ENCODE results near the gene RAD51B. TPM values are rescaled to one million over a fixed set of nuclear protein-coding genes. Genes with fewer than 3 reads are reported as not detected.

The RAD51B gene
- total RNA-seq, 1 experiment from 2014 or later = 14.2 TPM

DNA sequence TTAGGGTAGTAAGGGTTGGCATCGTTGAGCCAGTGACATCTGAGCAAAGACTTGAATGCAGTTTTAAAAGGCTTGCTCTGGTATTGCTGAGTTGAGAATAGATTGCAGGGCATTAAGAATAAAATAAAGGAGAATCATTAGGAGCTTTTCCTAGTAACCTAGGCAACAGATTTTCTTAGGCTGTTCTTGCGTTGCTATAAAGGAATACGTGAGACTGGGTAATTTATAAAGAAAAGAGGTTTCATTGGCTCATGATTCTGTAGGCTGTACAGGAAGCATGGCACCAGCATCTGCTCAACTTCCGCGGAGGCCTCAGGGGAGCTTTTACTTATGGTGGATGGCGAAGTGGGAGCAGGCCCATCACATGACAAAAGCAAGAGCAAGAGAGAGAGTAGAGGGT is 97.4 kb downstream of the RAD51B start:
- ATAC-seq (no peak), DNase-seq (ENCODE audit: low spot score) (no peak)
- H3K9me3 Mint-ChIP-seq = no peaks in the 10 kb centered on the region
- TF ChIP-seq, protein P1, sequence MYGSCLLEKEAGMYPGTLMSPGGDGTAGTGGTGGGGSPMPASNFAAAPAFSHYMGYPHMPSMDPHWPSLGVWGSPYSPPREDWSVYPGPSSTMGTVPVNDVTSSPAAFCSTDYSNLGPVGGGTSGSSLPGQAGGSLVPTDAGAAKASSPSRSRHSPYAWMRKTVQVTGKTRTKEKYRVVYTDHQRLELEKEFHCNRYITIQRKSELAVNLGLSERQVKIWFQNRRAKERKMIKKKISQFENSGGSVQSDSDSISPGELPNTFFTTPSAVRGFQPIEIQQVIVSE (CRISPR knock-in tag; IDR thresholded peaks at IDR 0.05; ENCODE audit: borderline replicate concordance) = no peak
- TF ChIP-seq SMAD4 (CRISPR knock-in tag; IDR thresholded peaks at IDR 0.05) (no peak), RELA (CRISPR knock-in tag; IDR thresholded peaks at IDR 0.05; ENCODE audit: borderline replicate concordance) (no peak), ZNF121 (CRISPR knock-in tag; IDR thresholded peaks at IDR 0.05) (no peak), GRHL2 (CRISPR knock-in tag; IDR thresholded peaks at IDR 0.05; ENCODE audit: insufficient replicate concordance, severe bottlenecking) (no peak)
- H3K27ac Mint-ChIP-seq = no peak overlapping the region
- ChIA-PET CTCF (no interaction called here), POLR2A (no interaction called here)
- no peaks in the 10 kb centered on the region for H3K4me1 Mint-ChIP-seq
- no peaks in the 10 kb centered on the region for H3K27me3 Mint-ChIP-seq (ENCODE audit: low read depth)
- no peaks in the 10 kb centered on the region for H3K36me3 Mint-ChIP-seq
- H3K4me3 Mint-ChIP-seq = no peak overlapping the region

DNA sequence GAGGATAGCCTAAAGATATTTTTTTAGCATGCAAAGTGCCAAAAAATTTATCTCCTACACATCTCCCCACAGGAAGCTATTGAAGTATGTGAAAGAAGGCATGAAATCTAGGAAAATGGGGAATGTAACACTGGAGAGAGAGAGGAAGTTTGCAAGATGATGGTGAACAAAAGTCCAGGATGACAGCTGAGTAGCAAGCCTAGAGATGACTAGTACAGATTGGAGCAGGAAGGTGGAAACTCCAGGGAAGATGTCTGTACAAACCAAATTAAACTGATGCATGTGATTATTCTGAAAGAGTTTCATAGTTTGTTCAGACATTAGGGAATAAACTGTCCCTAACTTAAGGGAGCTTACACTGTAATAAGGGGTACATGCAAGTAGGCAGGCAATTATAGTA is 99.3 kb downstream of the RAD51B start:
- CTCF ChIA-PET = interaction anchor here (0.6 to 2.0 kb wide), 3 partner anchors 15 to 328 kb away, joined by 4 to 8 read pairs (median 5); no protein-coding TSS in a partner anchor
- H3K36me3 Mint-ChIP-seq = no peaks in the 10 kb centered on the region
- POLR2A ChIA-PET = no interaction called here
- H3K27me3 Mint-ChIP-seq (ENCODE audit: low read depth) = no peaks in the 10 kb centered on the region
- TF ChIP-seq, protein P2, sequence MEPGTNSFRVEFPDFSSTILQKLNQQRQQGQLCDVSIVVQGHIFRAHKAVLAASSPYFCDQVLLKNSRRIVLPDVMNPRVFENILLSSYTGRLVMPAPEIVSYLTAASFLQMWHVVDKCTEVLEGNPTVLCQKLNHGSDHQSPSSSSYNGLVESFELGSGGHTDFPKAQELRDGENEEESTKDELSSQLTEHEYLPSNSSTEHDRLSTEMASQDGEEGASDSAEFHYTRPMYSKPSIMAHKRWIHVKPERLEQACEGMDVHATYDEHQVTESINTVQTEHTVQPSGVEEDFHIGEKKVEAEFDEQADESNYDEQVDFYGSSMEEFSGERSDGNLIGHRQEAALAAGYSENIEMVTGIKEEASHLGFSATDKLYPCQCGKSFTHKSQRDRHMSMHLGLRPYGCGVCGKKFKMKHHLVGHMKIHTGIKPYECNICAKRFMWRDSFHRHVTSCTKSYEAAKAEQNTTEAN (CRISPR knock-in tag; IDR thresholded peaks at IDR 0.05) = no peak
- TF ChIP-seq MYBL2 (CRISPR knock-in tag; IDR thresholded peaks at IDR 0.05) (no peak), EMX1 (CRISPR knock-in tag; IDR thresholded peaks at IDR 0.05) (no peak), ZNF416 (CRISPR knock-in tag; IDR thresholded peaks at IDR 0.05) (no peak), MXD4 (CRISPR knock-in tag; IDR thresholded peaks at IDR 0.05; ENCODE audit: borderline replicate concordance) (no peak), GTF2I (CRISPR knock-in tag; conservative IDR thresholded peaks at IDR 0.05) (no peak), NFYB (CRISPR knock-in tag; conservative IDR thresholded peaks at IDR 0.05; ENCODE audit: low read depth) (no peak), FOXK1 (CRISPR knock-in tag; IDR thresholded peaks at IDR 0.05) (no peak)
- TF ChIP-seq, protein P3, sequence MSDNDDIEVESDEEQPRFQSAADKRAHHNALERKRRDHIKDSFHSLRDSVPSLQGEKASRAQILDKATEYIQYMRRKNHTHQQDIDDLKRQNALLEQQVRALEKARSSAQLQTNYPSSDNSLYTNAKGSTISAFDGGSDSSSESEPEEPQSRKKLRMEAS (CRISPR knock-in tag; IDR thresholded peaks at IDR 0.05) = no peak
- TF ChIP-seq, protein P4, sequence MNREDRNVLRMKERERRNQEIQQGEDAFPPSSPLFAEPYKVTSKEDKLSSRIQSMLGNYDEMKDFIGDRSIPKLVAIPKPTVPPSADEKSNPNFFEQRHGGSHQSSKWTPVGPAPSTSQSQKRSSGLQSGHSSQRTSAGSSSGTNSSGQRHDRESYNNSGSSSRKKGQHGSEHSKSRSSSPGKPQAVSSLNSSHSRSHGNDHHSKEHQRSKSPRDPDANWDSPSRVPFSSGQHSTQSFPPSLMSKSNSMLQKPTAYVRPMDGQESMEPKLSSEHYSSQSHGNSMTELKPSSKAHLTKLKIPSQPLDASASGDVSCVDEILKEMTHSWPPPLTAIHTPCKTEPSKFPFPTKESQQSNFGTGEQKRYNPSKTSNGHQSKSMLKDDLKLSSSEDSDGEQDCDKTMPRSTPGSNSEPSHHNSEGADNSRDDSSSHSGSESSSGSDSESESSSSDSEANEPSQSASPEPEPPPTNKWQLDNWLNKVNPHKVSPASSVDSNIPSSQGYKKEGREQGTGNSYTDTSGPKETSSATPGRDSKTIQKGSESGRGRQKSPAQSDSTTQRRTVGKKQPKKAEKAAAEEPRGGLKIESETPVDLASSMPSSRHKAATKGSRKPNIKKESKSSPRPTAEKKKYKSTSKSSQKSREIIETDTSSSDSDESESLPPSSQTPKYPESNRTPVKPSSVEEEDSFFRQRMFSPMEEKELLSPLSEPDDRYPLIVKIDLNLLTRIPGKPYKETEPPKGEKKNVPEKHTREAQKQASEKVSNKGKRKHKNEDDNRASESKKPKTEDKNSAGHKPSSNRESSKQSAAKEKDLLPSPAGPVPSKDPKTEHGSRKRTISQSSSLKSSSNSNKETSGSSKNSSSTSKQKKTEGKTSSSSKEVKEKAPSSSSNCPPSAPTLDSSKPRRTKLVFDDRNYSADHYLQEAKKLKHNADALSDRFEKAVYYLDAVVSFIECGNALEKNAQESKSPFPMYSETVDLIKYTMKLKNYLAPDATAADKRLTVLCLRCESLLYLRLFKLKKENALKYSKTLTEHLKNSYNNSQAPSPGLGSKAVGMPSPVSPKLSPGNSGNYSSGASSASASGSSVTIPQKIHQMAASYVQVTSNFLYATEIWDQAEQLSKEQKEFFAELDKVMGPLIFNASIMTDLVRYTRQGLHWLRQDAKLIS (CRISPR knock-in tag; IDR thresholded peaks at IDR 0.05; ENCODE audit: borderline replicate concordance) = no peak
- TF ChIP-seq, protein P5, sequence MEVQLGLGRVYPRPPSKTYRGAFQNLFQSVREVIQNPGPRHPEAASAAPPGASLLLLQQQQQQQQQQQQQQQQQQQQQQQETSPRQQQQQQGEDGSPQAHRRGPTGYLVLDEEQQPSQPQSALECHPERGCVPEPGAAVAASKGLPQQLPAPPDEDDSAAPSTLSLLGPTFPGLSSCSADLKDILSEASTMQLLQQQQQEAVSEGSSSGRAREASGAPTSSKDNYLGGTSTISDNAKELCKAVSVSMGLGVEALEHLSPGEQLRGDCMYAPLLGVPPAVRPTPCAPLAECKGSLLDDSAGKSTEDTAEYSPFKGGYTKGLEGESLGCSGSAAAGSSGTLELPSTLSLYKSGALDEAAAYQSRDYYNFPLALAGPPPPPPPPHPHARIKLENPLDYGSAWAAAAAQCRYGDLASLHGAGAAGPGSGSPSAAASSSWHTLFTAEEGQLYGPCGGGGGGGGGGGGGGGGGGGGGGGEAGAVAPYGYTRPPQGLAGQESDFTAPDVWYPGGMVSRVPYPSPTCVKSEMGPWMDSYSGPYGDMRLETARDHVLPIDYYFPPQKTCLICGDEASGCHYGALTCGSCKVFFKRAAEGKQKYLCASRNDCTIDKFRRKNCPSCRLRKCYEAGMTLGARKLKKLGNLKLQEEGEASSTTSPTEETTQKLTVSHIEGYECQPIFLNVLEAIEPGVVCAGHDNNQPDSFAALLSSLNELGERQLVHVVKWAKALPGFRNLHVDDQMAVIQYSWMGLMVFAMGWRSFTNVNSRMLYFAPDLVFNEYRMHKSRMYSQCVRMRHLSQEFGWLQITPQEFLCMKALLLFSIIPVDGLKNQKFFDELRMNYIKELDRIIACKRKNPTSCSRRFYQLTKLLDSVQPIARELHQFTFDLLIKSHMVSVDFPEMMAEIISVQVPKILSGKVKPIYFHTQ (CRISPR knock-in tag; IDR thresholded peaks at IDR 0.05) = no peak
- TF ChIP-seq, protein P6, sequence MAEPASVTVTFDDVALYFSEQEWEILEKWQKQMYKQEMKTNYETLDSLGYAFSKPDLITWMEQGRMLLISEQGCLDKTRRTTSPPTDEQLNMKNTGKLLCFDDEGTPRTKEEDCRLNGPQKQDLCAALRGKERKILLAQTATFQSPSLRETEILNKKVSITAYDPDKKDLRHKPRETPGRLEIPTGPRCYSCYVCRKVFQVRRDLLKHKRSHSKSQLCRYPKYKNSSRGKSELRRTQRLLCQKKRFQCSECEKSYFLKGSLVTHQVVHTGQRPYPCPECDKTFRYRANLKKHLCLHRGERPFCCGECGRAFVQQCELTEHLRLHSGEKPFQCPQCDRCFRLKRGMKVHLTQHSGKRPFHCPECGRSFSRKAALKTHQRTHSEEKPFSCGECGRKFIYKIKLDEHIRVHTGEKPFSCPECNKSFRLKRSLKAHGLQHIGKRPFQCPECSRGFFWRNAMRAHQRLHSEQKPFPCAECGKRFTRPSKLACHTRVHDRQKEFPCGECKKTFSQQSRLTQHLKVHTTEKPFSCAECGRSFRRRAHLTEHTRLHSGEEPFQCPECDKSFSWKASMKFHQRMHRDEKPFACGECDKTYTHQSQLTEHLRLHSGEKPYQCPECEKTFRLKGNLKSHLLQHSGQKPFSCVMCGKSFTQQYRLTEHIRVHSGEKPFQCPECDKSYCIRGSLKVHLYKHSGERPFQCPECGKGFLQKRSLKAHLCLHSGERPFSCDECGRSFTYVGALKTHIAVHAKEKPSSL (CRISPR knock-in tag; conservative IDR thresholded peaks at IDR 0.05) = no peak
- no peak for ATAC-seq
- no peak overlapping the region for H3K4me3 Mint-ChIP-seq
- H3K27ac Mint-ChIP-seq = no peak overlapping the region
- DNase-seq (ENCODE audit: low spot score) = no peak
- H3K9me3 Mint-ChIP-seq = no peaks in the 10 kb centered on the region; the same call in 1 of the 2 replicates
- no peaks in the 10 kb centered on the region for H3K4me1 Mint-ChIP-seq
